Measurements from ENCODE around the gene SLC30A5. TPM values are rescaled to one million over a fixed set of nuclear protein-coding genes. Genes with fewer than 3 reads are reported as not detected.

The SLC30A5 gene
- total and polyA plus RNA-seq, 2 of the 13 experiments (the other 11 are each of a cell fraction or from before 2014, with no cell fraction given) = 46.0 to 53.6 TPM

GRCh38 chr5:69166686-69167492 is 73.1 kb downstream of the SLC30A5 start, which contains the start of gene CCNB1 (continued):
- peak; percentile 48; the same call in 1 of the 2 replicates for TF ChIP-seq ZNF280D (CRISPR knock-in tag; IDR thresholded peaks at IDR 0.05)
- peak; percentile 56; the same call in 1 of the 2 replicates for TF ChIP-seq TARDBP (CRISPR knock-in tag; IDR thresholded peaks at IDR 0.05)
- TF ChIP-seq PRDM10 (CRISPR knock-in tag; IDR thresholded peaks at IDR 0.05; ENCODE audit: low read depth) = peak; percentile 21; the same call in 1 of the 2 replicates
- peak; percentile 85 for TF ChIP-seq CBX1 (IDR thresholded peaks at IDR 0.05; ENCODE audit: low read depth)
- peak; percentile 67; the same call in 1 of the 2 replicates for TF ChIP-seq HOXD1 (CRISPR knock-in tag; IDR thresholded peaks at IDR 0.05)
- peak; percentile 35; the same call in 1 of the 2 replicates for TF ChIP-seq MEF2D (CRISPR knock-in tag; IDR thresholded peaks at IDR 0.05)
- TF ChIP-seq USF2 (IDR thresholded peaks at IDR 0.05; ENCODE audit: low read depth, low read length) = peak; percentile 77
- peak; percentile 92; the same call in 1 of the 2 replicates for TF ChIP-seq USF2 (CRISPR knock-in tag; IDR thresholded peaks at IDR 0.05; ENCODE audit: borderline replicate concordance)
- TF ChIP-seq DMTF1 (CRISPR knock-in tag; IDR thresholded peaks at IDR 0.05) = no peak
- TF ChIP-seq PBX2 (CRISPR knock-in tag; IDR thresholded peaks at IDR 0.05) = no peak
- peak; percentile 71 for TF ChIP-seq ZNF331 (CRISPR knock-in tag; IDR thresholded peaks at IDR 0.05)
- TF ChIP-seq ZNF782 (CRISPR knock-in tag; IDR thresholded peaks at IDR 0.05; ENCODE audit: borderline replicate concordance) = no peak
- peak; percentile 36; the same call in 1 of the 2 replicates for TF ChIP-seq CBX5 (CRISPR knock-in tag; IDR thresholded peaks at IDR 0.05; ENCODE audit: borderline replicate concordance)
- TF ChIP-seq HIVEP1 (CRISPR knock-in tag; IDR thresholded peaks at IDR 0.05) = peak; percentile 65; the same call in 1 of the 2 replicates
- peak; percentile 72 for TF ChIP-seq ETV5 (CRISPR knock-in tag; IDR thresholded peaks at IDR 0.05; ENCODE audit: borderline replicate concordance)
